Lower leg skin (tissue), 3 donors: Measurements from ENCODE around the gene SUCLA2.

Source experiments
- CTCF ChIP-seq, 3 donors: fragments of 450-650 bp; IDR thresholded peaks; one replicate each; pipeline ENCODE4 v1.5.1; 2016; ENCODE audit warnings: antibody characterized with exemption in 3 of 3, mild to moderate bottlenecking in 3 of 3, moderate library complexity in 2 of 3
- POLR2A ChIP-seq, 2 donors: fragments of 450-650 bp; IDR thresholded peaks; one replicate each; pipeline ENCODE4 v1.6.1; 2016 to 2017; ENCODE audit warnings: antibody characterized with exemption in 2 of 2, mild to moderate bottlenecking in 1 of 2, moderate library complexity in 1 of 2

- no peak for TF ChIP-seq CTCF (IDR thresholded peaks at IDR 0.05)
- no peak for TF ChIP-seq POLR2A (IDR thresholded peaks at IDR 0.05)
Measured at GRCh38 chr13:47896111-47896510, 105.0 kb downstream of the SUCLA2 start.
